Gastroesophageal sphincter (tissue), 3 donors: Measurements from ENCODE around the gene CDH22.

Experiments used
- CTCF ChIP-seq, 4 experiments: fragments of 200-600 bp in 2 of 4; fragments of 450-650 bp in 2 of 4; sonication (generic) in 1 of 4; IDR thresholded peaks; one replicate each; pipeline ENCODE4 v1.5.1; 2017 to 2019; ENCODE audit warnings: antibody characterized with exemption in 4 of 4, mild to moderate bottlenecking in 2 of 4, moderate library complexity in 2 of 4
- EP300 ChIP-seq: sonication (generic); formaldehyde crosslinking; IDR thresholded peaks from one replicate; pipeline ENCODE4 v1.6.1; 2017; ENCODE audit warnings: antibody characterized with exemption, mild to moderate bottlenecking

- TF ChIP-seq EP300 (no peak), CTCF (IDR thresholded peaks at IDR 0.05) (no peak)
Measured at GRCh38 chr20:46298374-46298773, 9.9 kb downstream of the CDH22 start.
